NCI-H774 (cell line): ENCODE results near the gene FADD.
"Not testable (repeated sequence)": the region's sequence is repeated elsewhere in the genome, so short reads cannot be mapped to it uniquely, and the experiment has no call there.

Source experiments
- DNase-seq: peaks from one replicate; lab custom pipeline; 2025; lab: John Stamatoyannopoulos, UW

Gene FADD

DNA sequence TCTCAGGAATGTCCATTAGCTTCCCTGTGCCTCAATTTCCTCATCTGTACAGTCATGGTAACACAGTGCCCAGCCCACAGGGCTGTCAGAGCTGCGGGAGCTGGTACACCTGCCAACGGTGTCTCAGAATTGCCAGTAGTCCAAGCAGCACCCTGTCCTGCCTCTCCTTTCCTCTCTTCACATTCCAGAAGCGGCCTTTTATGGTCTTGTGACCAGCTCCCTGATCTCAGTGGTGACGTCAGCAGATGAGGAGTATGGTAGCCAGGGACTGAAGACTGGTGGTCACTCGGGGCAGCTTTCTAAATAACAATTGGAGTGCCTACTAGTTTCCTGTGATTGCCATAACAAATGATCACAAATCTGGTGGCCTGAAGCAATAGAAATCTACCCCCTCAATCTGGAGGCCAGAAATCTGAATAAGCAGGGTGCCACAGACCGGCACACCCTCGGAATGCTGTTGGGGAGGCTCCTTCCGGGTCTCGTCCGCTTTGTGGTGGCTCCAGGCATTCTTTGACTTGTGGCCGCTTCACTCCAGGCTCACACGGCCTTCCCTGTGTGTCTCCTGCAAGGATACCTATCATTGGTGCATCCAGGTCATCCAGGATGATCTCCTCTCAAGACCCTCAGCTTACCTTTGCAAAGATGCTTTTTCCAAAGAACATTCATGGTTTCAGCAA is 2.1 kb downstream of the FADD start:
- DNase-seq = no peak

DNA sequence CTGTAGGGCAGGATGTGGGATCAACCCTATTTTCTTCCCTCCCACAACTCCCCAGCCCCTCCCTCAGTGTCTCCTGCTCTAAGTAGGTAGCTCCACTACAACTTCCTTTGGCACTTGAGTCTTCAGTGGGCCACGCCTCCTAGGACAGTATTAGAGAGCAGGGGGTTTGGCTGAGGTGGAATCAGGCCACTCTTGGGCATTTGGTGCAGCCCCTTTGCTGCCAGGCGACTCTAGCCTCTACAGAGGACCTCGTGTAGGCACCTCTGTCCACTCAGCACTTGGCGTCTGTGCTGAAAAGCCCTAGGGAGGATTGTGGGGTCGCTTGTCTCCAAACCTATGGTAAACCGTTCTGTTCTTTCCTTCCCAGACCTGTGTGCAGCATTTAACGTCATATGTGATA is 2.7 kb downstream of the FADD start:
- DNase-seq = no peak

DNA sequence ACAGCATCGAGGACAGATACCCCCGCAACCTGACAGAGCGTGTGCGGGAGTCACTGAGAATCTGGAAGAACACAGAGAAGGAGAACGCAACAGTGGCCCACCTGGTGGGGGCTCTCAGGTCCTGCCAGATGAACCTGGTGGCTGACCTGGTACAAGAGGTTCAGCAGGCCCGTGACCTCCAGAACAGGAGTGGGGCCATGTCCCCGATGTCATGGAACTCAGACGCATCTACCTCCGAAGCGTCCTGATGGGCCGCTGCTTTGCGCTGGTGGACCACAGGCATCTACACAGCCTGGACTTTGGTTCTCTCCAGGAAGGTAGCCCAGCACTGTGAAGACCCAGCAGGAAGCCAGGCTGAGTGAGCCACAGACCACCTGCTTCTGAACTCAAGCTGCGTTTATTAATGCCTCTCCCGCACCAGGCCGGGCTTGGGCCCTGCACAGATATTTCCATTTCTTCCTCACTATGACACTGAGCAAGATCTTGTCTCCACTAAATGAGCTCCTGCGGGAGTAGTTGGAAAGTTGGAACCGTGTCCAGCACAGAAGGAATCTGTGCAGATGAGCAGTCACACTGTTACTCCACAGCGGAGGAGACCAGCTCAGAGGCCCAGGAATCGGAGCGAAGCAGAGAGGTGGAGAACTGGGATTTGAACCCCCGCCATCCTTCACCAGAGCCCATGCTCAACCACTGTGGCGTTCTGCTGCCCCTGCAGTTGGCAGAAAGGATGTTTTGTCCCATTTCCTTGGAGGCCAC is 3.3 kb downstream of the FADD start:
- no peak for DNase-seq

DNA sequence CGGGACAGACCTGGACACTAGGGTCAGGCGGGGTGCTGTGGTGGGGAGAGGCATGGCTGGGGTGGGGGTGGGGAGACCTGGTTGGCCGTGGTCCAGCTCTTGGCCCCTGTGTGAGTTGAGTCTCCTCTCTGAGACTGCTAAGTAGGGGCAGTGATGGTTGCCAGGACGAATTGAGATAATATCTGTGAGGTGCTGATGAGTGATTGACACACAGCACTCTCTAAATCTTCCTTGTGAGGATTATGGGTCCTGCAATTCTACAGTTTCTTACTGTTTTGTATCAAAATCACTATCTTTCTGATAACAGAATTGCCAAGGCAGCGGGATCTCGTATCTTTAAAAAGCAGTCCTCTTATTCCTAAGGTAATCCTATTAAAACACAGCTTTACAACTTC is 3.9 kb downstream of the FADD start:
- DNase-seq = no peak

DNA sequence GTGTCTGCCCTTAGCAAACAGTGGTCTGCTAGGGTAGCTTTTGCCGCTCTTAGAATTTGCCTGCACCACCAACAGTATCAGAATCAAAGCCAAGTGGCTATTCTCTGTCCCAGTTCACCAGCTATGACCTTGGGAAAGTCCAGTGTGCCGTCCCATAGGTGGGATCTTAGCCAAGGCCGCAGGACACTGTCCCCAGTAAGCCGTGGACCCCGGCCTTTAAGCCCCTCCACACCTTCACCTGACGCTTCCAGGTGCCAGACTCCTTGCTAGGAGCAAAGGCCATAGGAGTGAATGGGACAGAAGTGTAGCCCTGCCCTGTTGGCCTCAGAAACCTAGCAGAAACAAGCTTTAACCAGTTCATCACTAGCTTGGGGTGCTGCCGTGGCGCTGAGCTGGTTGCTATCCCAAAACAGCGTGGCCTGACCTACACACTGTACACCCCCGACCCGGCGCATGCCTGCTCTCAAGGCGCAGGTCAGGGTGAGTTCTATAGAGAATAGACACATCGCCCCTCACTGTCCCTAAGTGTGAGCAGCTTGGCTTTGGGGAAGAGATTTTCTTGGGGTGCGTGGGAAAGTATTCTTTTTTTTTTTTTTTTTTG is 4.5 kb downstream of the FADD start:
- no peak for DNase-seq

DNA sequence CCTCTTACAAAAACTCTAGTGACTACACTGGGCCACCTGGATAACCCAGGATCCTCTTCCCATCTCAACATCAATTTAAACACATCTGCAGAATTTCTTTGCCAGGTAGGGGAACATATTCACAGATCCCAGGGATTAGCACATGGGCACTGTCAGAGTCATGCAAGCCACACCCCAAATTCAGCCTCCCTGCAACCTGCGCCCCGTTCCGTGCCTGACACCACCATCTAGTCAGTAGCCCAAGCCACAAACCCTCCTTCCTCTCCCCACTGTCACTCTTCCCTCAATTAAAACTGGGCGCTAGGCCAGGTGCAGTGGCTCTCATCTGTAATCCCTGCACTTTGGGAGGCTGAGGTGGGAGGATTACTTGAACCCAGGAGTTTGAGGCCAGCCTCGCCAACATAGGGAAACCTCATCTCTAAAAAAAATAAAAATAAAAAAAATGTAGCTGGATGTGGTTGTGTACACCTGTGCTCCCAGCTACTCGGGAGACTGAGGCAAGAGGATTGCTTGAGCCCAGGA is 6.4 kb downstream of the FADD start:
- no peak for DNase-seq

DNA sequence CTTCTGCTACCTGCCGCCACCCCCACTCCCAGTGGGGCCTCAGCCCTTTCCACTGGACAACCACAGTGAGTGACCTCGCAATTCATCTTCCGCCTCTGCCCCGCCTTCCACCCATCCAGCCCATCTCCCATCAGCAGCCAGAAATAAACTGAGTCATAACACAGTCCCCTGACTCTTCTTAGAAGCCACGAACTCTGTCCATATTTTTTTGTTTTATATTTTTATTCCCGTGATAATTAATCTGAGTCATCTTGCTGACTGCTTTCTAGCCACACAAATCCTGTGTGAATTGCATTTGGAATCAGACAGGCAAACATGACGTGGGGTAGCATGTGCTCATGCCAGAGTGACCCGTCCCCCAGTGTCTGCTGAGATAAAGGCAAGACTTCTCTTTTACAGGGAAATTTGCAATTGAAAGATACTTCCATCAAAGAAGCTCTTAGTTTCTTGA is 7.0 kb downstream of the FADD start:
- DNase-seq = no peak

DNA sequence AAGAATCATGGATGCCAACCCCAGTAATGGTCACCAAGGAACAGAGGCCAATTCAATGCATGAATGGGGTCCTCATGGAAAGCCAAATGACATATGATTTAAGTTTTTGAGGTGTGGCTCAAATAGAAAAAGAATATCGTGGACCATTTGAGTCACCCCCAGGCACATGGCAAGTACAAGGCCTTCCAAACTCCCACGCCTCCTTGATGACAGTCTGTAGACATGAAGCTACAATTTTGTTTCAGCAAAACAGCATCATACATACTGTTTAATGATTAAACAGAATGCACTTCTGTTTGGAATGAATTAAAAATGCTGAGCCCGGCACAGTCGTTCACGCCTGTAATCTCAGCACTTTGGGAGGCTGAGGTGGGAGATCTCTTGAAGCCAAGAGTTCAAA is 7.4 kb downstream of the FADD start:
- DNase-seq = no peak

DNA sequence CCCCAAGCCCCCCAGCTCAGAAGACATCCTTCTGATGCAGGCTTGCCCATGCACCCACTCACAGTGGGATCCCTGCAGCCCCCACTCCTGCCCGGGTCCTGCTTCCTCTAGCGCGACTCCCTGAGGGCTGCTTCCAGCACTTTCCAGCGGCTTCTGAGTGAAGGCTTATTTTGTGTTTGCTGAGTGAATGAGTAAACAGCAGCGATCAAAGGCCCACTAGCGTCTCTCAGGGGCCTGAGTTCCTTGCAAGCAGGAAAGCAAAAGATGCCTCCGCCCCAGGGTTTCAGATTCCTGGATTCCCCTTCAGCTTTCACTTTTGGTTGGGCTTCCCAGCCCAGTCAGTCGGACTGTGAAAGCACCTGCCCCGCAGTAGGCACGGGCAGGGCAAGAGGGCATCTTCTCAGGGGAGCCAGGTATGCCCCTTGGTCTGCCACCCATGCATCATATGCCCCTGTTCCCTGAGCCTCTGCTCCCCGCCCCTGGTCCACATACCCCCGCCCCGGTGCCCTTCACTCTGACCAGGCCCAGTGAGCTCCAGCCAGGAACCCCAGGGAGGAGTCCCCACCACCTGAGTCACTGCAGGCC is 9.2 kb downstream of the FADD start:
- no peak for DNase-seq

DNA sequence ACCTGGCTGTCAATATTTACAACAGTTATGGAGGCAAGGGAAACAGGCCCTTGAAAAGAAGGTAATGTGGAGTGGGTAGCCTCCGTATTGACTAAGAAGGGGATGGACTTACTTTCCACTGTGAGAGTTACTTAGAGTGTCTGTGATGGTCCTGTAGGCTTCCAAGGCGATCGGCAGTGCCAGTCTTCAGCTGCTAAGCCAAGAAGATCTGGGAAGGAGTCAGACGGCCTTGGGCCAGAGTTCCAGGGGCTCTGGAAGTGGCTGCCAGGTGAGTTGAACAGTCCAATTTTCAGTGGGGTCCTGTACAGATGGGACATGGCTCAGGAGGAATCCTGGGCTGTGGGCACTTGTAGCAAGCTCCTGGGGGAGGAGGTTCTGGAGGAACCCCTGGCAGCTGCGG is 14.3 kb downstream of the FADD start:
- not testable (repeated sequence) for DNase-seq

DNA sequence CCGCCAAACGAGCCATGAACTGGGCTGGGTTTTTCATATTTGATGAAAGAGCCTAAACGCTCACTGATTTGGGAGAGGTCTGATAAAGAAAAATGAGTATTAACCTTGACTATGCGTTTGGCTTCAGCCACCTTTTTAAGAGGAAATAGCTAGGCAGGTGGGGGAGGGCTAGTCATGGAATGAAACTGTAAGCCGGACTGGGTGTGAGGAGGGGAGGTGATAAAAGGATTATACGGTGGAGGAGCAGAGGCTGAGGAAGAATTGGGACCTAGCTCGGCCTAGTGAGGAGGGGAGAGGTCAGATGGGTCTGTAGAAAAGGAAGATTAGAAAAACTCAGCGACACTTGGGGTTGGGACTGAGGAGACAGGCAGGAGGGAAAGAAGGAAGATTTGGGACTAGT is 15.0 kb downstream of the FADD start:
- DNase-seq = not testable (repeated sequence)

DNA sequence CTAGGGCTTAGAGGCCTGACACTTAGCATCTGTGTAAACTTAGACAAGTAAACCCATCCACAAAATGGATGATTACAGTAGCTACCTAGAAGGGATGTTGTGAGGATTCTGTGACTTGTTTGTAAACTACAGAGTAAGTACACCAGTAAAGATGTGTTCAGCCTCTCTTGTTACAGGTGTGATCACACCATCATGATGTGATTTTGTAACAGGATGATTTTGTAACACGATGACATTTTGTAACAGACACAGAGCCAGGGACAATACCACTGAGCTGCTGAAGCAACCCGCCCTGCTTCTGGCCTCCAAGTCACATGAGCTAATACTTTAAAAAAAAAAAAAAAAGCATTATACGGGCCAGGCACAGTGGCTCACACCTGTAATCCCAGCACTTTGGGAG is 17.0 kb downstream of the FADD start:
- no peak for DNase-seq

DNA sequence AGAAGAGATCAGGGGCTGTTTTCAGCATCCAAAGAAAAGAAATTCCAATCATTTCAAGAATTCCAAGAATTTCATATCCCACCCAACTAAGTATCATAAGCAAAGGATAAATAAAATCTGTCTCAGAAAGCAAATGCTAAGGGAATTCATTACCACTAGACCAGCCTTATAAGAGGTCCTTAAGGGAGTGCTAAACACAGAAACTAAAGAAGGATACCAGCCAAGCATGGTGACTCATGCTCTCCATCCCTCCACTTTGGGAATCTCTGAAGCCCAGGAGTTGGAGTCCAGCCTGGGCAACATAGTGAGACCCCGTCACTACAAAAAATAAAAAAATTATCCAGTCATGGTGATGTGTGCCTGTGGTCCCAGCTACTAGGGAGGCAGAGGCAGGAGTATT is 17.8 kb downstream of the FADD start:
- no peak for DNase-seq

DNA sequence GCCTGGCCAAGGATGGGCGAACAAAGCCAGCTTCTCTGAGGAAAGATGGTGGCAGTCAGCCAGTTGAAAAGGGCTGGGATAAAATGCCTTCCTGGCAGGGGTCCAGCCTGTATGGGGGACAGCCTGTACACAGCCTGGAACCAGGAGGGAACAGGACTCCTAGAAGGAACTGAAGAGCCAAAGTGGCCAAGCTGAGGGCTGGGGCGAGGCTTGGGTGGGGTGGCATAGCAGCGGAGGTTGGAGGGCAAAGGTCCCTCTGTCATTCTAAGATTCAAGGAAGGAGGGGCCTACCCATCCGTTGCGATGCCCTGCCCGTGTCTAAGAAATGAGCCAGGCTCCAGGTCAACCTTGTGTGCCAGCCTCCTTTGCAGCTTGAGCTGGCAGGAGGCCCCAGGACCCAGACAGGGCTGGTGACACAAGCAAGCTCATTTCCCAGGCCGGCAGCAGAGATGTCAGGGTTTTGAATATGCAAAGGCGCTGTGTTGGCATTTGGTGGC is 22.6 kb downstream of the FADD start:
- DNase-seq = no peak

DNA sequence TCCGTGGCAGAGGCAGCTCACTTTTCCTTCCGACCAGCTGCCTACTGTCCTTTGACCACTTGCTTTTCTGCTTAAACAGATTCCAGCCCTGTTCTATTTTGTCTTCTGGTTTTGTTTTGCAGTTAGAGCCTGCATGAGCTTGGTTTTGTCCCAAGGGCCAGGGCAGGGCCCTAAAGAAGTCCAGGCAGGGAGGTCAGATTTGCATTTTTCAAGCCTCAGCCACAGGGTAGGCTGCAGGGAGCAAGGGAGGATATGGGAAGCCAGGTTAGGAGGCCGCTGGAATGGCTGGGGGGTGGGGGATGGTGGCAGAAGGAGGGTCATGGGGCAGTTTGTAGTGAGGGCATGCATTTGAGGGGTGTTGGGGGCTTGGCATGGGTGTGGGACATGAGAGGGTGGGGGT is 23.1 kb downstream of the FADD start:
- no peak for DNase-seq

DNA sequence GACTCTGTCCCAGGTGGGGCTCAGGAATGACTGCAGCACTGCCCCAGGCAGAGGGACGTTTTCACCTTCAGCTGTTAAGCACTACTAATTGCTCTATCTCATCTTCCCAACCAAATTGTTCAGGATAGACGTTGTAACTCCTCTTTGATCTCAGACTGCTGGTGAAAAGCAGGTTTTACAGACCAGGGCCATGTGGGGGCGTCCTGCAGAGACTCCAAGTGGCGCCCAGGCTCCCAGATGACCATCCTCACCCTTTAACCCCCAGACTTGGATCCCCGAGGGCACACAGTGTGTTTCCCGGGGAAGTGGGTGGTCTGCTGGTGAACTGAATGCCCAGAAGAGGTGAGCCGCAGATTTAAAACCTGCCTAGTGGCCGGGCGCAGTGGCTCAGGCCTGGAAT is 23.9 kb downstream of the FADD start:
- no peak for DNase-seq

DNA sequence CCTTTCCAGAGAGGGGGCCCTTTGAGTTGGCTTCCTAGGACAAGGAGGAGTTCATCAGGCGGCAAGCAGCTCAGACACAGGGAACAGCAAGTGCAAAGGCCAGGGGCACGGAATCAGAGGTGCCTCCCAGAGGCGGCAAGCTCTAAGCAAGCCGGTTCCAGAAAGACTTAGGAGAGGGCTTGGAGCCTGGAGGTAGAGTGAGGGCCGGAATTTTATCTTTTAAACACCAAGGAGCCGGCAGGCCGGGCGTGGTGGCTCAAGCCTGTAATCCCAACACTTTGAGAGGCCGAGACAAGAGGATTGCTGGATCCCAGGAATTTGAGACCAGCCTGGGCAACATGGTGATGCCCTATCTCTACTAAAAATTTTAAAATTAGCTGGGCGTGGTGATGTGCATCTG is 26.6 kb downstream of the FADD start:
- no peak for DNase-seq

DNA sequence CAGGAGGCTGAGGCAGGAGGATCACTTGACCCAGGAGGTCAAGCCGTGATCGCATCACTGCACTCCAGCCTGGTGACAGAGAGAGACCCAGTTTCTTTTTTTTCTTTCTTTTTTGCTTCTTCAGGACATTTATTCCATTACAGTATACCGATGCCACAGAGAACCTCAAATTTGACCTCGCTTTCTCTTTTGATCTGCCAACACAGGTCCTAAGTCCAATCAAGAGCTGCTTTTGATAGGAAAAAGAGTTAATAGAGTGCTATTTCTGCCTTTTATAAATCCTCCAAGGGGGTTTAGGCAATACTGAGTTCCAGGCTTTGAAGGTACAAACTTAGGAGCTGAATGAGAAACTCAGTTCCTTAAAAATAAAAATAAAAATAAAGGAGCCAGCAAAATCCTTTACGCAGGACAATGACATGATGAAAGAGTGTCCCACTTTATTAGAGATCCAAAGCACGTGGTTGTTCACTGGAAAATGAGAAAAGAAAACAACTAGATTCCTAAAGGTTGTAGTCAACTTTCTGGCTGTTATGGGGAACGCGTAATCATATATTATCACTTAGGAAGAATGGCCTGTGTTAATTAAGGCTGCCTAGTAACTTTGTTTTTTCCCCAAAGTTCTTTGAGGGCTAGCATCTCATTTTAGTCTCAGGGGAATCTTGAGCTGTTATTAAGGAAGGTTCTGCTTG is 27.2 kb downstream of the FADD start:
- no peak for DNase-seq

DNA sequence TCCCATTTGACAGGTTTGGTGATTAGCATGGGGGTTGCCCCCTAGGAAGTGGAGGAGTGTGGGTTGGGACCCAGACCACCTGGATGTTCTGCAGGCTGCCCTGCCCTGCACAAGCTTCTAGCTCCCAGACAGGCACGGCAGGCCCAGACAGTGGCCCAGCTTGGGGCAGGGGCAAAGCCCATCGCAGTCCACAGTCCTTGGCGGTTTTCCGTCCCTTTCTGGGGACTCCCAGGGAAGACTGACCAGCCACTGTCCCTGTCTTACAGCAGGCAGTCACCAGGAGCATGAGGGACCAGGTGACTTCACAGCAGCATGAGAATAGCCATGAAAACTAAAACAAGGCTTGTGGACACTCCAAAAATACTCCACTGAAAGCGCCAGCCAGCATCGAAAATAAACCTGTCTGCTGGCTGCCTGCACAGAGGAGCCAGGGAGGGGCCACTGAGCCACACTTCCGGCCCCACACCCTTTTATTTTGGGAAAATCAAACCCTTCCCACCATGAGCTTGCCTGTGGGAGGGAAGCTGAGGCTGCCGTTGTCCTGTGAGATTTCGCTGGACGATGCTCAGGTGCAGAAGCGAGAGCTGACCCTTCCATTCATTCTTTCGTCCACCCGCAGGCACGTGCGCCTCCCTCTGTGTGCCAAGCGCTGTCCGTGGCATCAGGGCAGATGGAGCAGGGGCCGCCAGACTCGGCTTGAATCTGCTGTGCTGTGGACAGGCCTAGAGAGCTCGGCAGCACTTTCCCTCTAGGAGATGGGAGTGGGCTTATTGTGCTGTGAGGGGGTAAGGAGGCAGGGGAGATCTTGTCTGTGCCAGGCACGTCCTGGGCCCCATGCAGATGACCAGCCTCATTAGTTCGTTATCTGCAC is 28.0 kb downstream of the FADD start:
- DNase-seq = no peak

DNA sequence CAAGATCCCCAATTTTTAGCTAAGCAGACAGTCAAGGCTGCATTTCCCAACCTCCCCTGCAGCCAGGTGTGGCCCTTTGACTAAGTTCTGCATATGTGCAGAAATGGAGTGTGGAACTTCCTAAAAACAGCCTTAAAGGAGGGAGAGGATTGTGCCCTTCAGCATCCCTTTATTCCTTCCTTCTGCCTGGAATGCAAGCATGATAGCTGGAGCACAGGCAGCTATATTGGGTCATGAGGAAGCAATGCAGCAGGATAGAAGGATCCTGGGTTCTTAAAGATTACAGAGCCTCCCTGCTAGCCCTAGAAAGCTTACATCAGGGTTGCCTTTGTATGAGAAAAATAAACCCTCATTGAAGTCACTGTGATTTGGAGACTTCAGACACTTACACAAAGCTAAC is 29.9 kb downstream of the FADD start:
- DNase-seq = no peak

DNA sequence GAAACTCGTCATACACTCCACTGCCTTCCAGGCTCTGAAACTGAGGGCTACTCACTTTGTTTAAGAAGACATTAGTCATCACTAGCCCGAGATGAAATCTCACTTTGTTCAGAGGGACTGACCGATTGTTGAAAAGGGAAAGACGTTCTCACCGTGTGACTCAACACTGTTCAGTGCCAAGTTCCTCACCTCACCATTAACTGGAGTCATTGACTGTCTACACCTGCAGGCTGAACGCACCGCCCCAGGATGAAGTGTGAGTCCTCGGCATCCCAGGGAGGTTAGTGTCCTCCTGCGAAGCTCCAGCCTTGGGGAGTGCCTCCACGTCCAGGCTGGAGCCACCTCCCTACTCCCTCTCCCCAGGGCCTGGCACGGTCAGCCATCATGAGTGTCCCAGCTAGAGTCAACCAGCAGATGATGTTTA is 30.4 kb downstream of the FADD start:
- no peak for DNase-seq
